GM21423 (cell line): ENCODE results near the gene CD33.
"Not testable (repeated sequence)": the region's sequence is repeated elsewhere in the genome, so short reads cannot be mapped to it uniquely, and the experiment has no call there.

ENCODE experiments used
- ATAC-seq: cut with Tn5 transposase; IDR thresholded peaks from one replicate; pipeline ENCODE4 v1.9.1; 2021; ENCODE audit warnings: mild to moderate bottlenecking, moderate library complexity; ENCODE audit not compliant: unreplicated experiment

CD33 gene

GRCh38 chr19:51210191-51210784, 14.6 kb upstream of the CD33 start:
- ATAC-seq = no peak

GRCh38 chr19:51210874-51211361, 14.0 kb upstream of the CD33 start:
- ATAC-seq = not testable (repeated sequence)

GRCh38 chr19:51211833-51212232, 13.0 kb upstream of the CD33 start:
- no peak for ATAC-seq

GRCh38 chr19:51219307-51219706, 5.6 kb upstream of the CD33 start:
- ATAC-seq = no peak

- ATAC-seq = no peak
These were observed 4.9 kb upstream of the CD33 start for GRCh38 chr19:51219971-51220370.

- ATAC-seq = no peak
These were observed 3.9 kb upstream of the CD33 start for GRCh38 chr19:51220996-51221395.

- no peak for ATAC-seq
These were observed 678 bp upstream of the CD33 start for GRCh38 chr19:51224163-51224641.

GRCh38 chr19:51226067-51226466, 1.2 kb downstream of the CD33 start:
- no peak for ATAC-seq

GRCh38 chr19:51227326-51227725, 2.4 kb downstream of the CD33 start:
- ATAC-seq = no peak

- ATAC-seq = no peak
These were observed 3.1 kb downstream of the CD33 start for GRCh38 chr19:51227966-51228365.

GRCh38 chr19:51240866-51241265, 16.0 kb downstream of the CD33 start:
- ATAC-seq = no peak

GRCh38 chr19:51242881-51243630, 18.2 kb downstream of the CD33 start:
- no peak for ATAC-seq

GRCh38 chr19:51246164-51246552, 21.3 kb downstream of the CD33 start:
- no peak for ATAC-seq

GRCh38 chr19:51247972-51248590, 23.2 kb downstream of the CD33 start:
- no peak for ATAC-seq

GRCh38 chr19:51250786-51251467, 26.0 kb downstream of the CD33 start, which contains the start of gene SIGLECL1:
Gene SIGLECL1, plus strand, starts transcription at chr19:51251080. Its CDS starts 12,993 bp downstream, at chr19:51264073.
- no peak for ATAC-seq

- ATAC-seq = no peak
These were observed 26.6 kb downstream of the CD33 start for GRCh38 chr19:51251468-51251820.

- ATAC-seq = no peak
These were observed 27.6 kb downstream of the CD33 start for GRCh38 chr19:51252306-51253079.

- no peak for ATAC-seq
These were observed 28.4 kb downstream of the CD33 start for GRCh38 chr19:51253088-51253806.

GRCh38 chr19:51256155-51256625, 31.3 kb downstream of the CD33 start:
- no peak for ATAC-seq

GRCh38 chr19:51257471-51257870, 32.6 kb downstream of the CD33 start:
- no peak for ATAC-seq
